Progenitor cell of endocrine pancreas (in vitro differentiated cells): ENCODE measurements around the gene STRADA. TPM values are rescaled to one million over a fixed set of nuclear protein-coding genes. Genes with fewer than 3 reads are reported as not detected.

Experiments
- DNase-seq: peaks from one replicate; pipeline ENCODE4 v3.0.0; 2021; ENCODE audit warnings: low spot score; ENCODE audit not compliant: unreplicated experiment
- H3K27ac Mint-ChIP-seq: 2 replicates; pipeline ENCODE4 v1.8.0; 2021; ENCODE audit warnings: mild to moderate bottlenecking, moderate library complexity, mixed read lengths
- H3K27me3 Mint-ChIP-seq: 2 replicates; pipeline ENCODE4 v1.8.0; 2021; ENCODE audit warnings: mixed read lengths
- H3K36me3 Mint-ChIP-seq: 2 replicates; pipeline ENCODE4 v1.8.0; 2022; ENCODE audit warnings: mixed read lengths; ENCODE audit not compliant: insufficient read depth
- H3K4me1 Mint-ChIP-seq: 2 replicates; pipeline ENCODE4 v1.8.0; 2021; ENCODE audit warnings: low read depth, mixed read lengths
- H3K4me3 Mint-ChIP-seq: 2 replicates; pipeline ENCODE4 v1.8.0; 2021; ENCODE audit warnings: low read depth, mild to moderate bottlenecking, moderate library complexity, mixed read lengths
- H3K9me3 Mint-ChIP-seq: 2 replicates; pipeline ENCODE4 v1.8.0; 2021; ENCODE audit warnings: low read depth, mixed read lengths
- CTCF ChIP-seq: fragments of 200-600 bp; sonication (generic); IDR thresholded peaks from one replicate; pipeline ENCODE4 v1.5.0; 2021; ENCODE audit warnings: antibody characterized with exemption, mild to moderate bottlenecking; ENCODE audit not compliant: unreplicated experiment
- total RNA-seq: library from RNA; stranded (reverse); gene quantifications from 2 replicates; pipeline ENCODE4 v1.2.1, GENCODE V29; 2021

STRADA gene
- total RNA-seq, 1 donor from 2014 or later = 49.7 TPM

- no peak overlapping the region for H3K27ac Mint-ChIP-seq
- H3K9me3 Mint-ChIP-seq = no peaks in the 10 kb centered on the region
- no peaks in the 10 kb centered on the region for H3K4me1 Mint-ChIP-seq
- no peaks in the 10 kb centered on the region for H3K27me3 Mint-ChIP-seq
- H3K4me3 Mint-ChIP-seq = no peak overlapping the region
- no peak for DNase-seq
- H3K36me3 Mint-ChIP-seq = peaks cover 2% of the 10 kb centered on the region
- TF ChIP-seq CTCF = no peak
These were observed 53.1 kb downstream of the STRADA start for GRCh38 chr17:63688396-63689020.

GRCh38 chr17:63686138-63686685 is 55.4 kb downstream of the STRADA start:
- Mint-ChIP-seq H3K4me3 (no peak overlapping the region), H3K4me1 (no peaks in the 10 kb centered on the region), H3K9me3 (no peaks in the 10 kb centered on the region), H3K27ac (no peak overlapping the region), H3K27me3 (no peaks in the 10 kb centered on the region), H3K36me3 (peaks cover 2% of the 10 kb centered on the region)
- TF ChIP-seq CTCF = no peak
- DNase-seq = no peak

- Mint-ChIP-seq H3K9me3 (no peaks in the 10 kb centered on the region), H3K4me1 (no peaks in the 10 kb centered on the region), H3K27me3 (no peaks in the 10 kb centered on the region), H3K4me3 (no peak overlapping the region), H3K36me3 (no peaks in the 10 kb centered on the region), H3K27ac (no peak overlapping the region)
- no peak for DNase-seq
- no peak for TF ChIP-seq CTCF
These were observed 56.0 kb downstream of the STRADA start for GRCh38 chr17:63685578-63685977.

GRCh38 chr17:63685041-63685440 is 56.6 kb downstream of the STRADA start:
- TF ChIP-seq CTCF = no peak
- no peaks in the 10 kb centered on the region for H3K4me1 Mint-ChIP-seq
- H3K9me3 Mint-ChIP-seq = no peaks in the 10 kb centered on the region

GRCh38 chr17:63682981-63683380 is 58.6 kb downstream of the STRADA start:
- Mint-ChIP-seq H3K9me3 (no peaks in the 10 kb centered on the region), H3K36me3 (no peaks in the 10 kb centered on the region), H3K4me3 (no peak overlapping the region), H3K4me1 (no peaks in the 10 kb centered on the region), H3K27ac (no peak overlapping the region), H3K27me3 (no peaks in the 10 kb centered on the region)
- DNase-seq = no peak
- no peak for TF ChIP-seq CTCF

More at GRCh38 chr17:63685041-63685440, 56.6 kb downstream of the STRADA start:
- no peak overlapping the region for H3K27ac Mint-ChIP-seq
- H3K27me3 Mint-ChIP-seq = no peaks in the 10 kb centered on the region
- no peak for DNase-seq
- H3K36me3 Mint-ChIP-seq = no peaks in the 10 kb centered on the region
- H3K4me3 Mint-ChIP-seq = no peak overlapping the region
